GM19238 (cell line): ENCODE data around the gene TRAF3IP1.
"Not testable (repeated sequence)": the region's sequence is repeated elsewhere in the genome, so short reads cannot be mapped to it uniquely, and the experiment has no call there.

Experiments
- DNase-seq: peaks from one replicate; pipeline ENCODE4 v3.0.0; 2011; ENCODE audit warnings: low spot score; ENCODE audit not compliant: insufficient read length

The TRAF3IP1 gene

GRCh38 chr2:238426568-238427434 lies 106.5 kb downstream of the TRAF3IP1 start, which contains the start of gene ASB1:
ASB1 (plus strand) TSS chr2:238426927; CDS start chr2:238427071, 144 bp downstream.
- peak; percentile 84 for DNase-seq

GRCh38 chr2:238427435-238428162 lies 107.3 kb downstream of the TRAF3IP1 start:
- peak; percentile 19 for DNase-seq

DNA sequence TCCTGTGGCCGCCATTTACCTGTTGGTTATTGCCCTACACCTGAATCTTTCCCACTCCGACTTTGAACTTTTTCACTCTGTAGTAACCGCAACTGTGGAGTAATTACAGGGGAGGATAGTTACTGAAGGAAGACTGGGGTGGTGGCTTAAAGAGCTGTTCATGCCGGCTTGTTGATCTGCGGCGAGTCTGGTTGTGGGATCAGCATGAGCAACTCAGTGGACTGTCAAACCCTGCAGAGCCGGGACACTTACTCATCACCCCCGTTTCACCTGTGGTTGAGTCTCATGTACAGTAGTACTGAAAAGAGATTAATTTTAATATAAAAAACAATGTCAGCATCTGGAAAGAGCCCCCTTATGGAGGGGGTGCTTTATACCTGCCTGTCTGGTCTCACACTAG lies 108.5 kb downstream of the TRAF3IP1 start:
- no peak for DNase-seq

DNA sequence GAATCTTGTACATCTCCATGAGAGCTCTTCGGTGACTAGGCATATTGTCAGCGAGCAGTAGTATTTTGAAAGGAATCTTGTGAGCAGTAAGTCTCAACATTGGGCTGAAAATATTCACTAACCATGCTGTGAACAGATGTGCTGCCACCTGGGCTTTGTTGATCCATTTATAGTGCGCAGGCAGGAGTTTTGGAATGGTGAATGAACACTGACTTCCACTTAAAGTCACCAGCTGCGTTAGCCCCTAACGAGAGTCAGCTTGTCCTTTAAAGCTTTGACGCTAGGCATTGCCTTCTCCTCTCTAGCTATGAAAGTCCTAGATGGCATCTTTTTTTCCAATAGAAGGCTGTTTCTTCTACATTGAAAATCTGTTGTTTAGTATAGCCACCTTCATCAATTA lies 110.5 kb downstream of the TRAF3IP1 start:
- no peak for DNase-seq

DNA sequence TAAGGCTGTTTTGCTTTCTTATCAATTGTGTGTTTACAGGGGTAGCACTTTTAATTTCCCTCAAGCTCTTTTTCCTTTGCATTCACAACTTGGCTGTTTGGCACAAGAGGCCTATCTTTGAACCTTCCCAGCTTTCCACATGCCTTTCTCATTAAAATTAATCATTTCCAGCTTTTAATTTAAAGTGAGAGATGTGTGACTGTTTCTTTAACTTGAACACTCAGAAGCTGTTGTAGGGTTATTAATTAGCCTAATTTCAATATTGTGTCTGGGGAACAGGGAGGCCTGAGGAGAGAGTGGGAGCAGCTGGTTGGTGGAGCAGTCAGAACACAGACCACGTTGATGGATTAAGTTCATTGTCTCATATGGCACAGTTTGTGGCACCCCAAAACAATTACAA lies 111.1 kb downstream of the TRAF3IP1 start:
- no peak for DNase-seq

DNA sequence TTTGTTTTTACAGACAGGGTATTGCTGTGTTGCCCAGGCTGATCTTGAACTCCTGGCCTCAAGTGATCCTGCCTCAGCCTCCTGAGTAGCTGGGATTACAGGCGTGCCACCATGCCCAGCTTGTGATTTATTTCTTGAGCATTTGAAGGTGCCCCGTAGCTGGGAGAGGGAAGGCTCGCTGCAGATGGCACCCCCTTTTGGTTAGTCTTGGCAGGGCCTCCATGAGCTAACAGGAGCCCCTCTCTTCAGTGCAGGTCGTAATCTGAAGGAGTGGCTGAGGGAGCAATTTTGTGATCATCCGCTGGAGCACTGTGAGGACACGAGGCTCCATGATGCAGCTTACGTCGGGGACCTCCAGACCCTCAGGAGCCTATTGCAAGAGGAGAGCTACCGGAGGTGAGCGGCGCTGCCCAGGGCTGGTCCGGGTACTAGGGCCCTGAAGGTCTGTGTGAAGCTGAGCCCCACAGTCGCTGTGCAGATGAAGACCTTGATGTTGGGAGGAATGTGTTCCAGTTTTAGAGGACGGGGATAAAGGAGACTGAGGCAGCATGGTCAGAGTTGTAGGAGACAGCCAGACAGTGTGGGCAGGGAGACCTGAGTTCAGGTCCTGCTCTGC lies 113.1 kb downstream of the TRAF3IP1 start:
- no peak for DNase-seq

- no peak for DNase-seq
Measured at GRCh38 chr2:238433941-238434845, 113.9 kb downstream of the TRAF3IP1 start.

DNA sequence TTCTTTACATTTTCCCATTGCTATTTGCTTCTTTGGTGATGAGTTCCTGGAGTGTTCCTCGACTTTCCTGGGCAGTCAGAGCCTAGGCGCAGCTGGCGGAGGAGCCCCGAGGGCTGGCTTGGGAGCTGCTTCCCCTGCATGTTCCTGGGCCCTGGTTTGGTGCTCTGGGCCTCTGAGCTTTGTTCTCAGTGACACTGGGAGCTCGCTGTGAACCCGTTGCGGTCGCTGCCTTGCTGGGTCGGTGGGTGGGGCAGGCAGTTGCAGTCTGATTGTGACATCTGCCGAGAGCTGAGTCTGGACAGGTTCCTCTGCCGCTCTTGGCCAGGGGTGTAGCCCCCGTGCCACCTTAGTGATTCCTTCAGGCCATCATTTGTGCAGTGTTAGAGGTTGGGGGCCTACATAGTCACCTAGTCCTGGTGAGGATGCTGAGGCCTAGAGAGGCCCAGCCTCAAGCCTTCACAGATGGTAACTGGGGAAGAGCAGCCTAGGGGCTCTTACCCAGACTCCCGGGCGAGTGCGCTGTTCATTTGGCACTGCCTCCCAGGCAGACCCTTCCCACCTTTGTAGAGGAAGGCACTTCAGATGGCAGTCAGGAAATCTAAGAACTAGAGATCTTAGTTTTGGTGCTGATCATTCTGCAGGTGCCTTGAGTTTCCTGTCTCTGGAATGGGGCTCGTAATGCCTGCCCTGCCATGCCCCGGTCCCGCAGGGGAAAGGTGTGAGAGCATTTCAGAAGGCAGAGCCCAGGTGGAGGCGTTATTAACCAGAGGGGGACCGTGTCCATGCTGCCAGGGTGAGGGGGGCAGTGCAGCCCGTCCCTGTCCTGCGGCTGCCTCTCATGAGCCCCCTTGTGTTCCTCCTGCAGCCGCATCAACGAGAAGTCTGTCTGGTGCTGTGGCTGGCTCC lies 114.8 kb downstream of the TRAF3IP1 start:
- no peak for DNase-seq

GRCh38 chr2:238435752-238436096 lies 115.4 kb downstream of the TRAF3IP1 start:
- no peak for DNase-seq

GRCh38 chr2:238438856-238439849 lies 118.8 kb downstream of the TRAF3IP1 start:
- no peak for DNase-seq

DNA sequence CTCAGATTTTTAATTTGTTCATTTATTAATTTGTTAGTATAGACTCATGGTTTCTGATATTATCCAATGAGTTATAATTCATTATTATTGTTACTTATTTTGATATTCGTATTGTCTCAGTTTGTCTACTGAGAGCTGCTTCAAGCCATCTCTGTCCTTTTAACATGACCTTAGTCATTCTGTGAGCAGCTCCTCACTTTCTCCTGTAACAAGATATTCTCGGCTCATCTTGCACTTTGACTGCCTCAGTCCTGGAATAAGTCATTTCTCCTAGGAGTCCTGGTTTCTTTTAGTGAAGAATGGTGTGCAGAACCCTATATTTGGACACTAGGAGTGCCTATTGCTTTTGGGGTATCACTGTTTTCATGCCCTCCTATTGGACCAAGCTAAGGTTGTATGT lies 119.6 kb downstream of the TRAF3IP1 start:
- DNase-seq = no peak

DNA sequence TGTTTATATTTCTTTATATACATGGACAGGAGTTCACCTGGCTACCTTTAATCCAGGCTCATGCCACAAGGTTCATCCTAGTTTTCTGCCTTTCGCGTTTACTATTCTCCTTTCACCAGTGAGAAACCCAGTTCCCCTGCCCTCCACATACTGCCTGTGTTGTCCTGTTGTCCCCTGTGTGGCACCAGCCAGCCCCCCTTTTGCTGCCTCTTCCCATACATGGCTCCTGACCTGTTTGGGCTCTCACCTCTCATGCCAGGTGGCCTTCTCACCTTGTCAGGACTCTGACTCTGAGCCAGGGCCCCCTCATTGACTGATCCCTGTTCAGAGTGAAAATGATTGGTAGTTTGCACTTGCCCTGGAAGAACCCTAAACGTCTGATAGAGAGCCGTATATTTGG lies 120.0 kb downstream of the TRAF3IP1 start:
- DNase-seq = no peak

GRCh38 chr2:238440767-238441166 lies 120.4 kb downstream of the TRAF3IP1 start:
- no peak for DNase-seq

DNA sequence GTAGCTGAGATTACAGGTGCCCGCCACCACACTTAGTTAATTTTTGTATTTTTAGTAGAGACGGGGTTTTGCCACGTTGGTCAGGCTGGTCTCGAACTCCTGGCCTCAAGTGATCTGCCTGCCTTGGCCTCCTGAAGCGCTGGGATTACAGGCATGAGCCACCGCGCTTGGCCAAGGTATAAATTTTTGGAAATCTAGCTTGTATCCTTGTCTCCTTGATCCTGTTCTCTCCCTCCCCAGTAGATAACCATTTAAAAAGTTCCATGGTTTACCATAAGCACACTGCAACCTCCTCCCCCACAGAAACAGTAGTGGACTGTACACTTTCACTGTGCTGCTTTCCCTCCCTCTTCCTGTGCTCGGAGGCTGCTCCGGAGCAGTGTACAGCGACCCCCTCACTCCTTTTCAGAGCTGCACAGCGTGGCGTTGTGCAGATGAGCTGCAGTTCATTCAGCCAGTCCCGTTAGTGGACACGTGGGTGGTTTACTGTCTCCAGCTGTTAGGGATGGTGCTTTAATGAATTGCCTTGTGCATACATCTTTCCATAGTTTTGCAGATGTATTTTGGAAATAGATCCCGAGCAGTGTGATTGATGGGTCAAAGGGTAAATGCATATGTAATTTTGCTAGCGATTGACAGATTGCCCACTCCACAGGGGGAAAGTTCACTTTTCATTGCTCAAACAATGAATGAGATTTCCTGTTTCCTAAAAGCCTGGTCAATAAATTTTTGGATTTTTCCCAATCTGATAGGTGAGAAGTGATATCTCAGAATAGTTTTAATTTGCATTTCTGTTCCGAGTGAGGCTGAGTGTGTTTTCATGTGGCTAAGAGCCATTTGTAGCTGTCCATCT lies 121.2 kb downstream of the TRAF3IP1 start:
- no peak for DNase-seq

DNA sequence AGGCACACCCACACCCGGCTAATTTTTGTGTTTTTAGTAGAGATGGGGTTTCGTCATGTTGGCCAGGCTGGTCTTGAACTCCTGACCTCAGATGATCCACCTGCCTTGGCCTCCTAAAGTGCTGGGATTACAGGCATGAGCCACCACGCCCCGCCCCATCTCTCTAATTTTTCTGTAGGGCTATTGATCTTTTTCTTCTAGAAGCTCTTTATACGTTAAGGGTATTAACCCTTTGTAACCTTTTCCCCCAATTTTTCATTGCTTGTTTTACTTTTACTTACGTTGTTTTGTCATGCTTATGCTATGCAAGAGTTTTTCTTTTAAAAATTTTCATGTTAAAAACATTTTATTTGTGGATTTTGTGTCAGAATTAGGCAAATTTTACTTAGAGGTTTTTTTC lies 121.9 kb downstream of the TRAF3IP1 start:
- DNase-seq = not testable (repeated sequence)

DNA sequence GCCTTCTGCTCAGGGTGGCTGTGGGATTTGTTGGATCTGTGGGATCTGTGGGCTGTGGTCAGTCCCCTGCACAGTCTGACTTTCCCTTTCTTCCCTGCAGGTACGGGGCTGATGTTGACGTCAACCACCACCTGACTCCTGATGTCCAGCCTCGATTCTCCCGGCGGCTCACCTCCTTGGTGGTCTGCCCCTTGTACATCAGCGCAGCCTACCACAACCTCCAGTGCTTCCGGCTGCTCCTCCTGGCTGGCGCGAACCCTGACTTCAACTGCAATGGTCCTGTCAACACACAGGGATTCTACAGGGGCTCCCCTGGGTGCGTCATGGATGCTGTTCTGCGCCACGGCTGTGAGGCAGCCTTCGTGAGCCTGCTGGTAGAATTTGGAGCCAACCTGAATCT lies 123.9 kb downstream of the TRAF3IP1 start:
- no peak for DNase-seq

DNA sequence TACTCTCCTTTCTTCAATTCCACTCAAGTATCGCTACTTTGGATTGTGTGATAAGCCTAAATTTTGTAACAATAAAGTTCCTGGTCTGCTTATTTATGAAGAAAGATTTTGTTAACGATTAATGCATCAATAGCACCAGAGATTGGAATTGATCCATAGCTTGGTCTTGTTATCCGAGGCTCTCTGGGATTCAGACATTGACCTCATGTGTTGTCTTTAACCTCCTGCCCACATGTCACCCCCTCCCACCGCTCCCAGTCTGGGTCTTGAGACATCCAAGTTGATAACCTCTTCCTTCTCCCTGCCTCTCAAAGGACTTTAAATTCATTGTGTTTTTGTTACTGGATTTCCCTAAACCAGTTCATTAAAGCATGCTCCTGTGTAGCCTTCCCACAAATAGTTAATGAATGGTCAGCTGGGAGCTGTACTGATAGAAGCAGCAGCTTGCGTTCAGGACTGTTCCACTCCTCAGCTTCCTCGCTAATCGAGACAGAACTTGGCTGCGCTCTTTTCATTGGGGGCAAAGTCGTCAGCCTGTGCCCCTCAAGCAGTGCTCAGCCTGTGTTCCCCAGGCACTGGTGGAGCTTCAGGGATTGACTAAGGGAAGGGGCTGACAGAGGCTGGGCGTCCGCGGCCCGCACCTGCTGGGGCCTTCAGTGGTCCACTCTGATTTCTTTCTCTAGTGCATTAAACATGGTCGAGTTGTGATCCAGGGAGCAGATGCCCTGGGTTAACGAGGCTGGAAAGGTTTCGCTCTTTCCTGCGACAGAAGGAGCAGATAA lies 125.3 kb downstream of the TRAF3IP1 start:
- no peak for DNase-seq
